GM23338 (cell line): Measurements from ENCODE around the gene ALDH8A1.

ENCODE experiments used
- CREB1 ChIP-seq: fragments of 250-450 bp; sonication (Bioruptor Pico); IDR thresholded peaks from 2 replicates; pipeline ENCODE4 v1.5.0; 2020; ENCODE audit warnings: low read depth, mild to moderate bottlenecking, moderate library complexity
- ETS1 ChIP-seq: IDR thresholded peaks from 2 replicates; pipeline ENCODE4 v1.6.1; 2016; ENCODE audit warnings: antibody characterized with exemption
- EZH2 ChIP-seq: fragments of 200-600 bp; sonication (generic); IDR thresholded peaks from one replicate; pipeline ENCODE4 v1.8.0; 2017; ENCODE audit warnings: antibody characterized with exemption, mild to moderate bottlenecking, low read depth; ENCODE audit not compliant: unreplicated experiment
- EZH2phosphoT487 ChIP-seq: fragments of 200-600 bp; sonication (generic); IDR thresholded peaks from one replicate; pipeline ENCODE4 v1.8.1; 2018; ENCODE audit warnings: antibody characterized with exemption; ENCODE audit not compliant: unreplicated experiment
- JUNB ChIP-seq: IDR thresholded peaks from one replicate; pipeline ENCODE4 v1.6.1; 2016; ENCODE audit warnings: antibody characterized with exemption; ENCODE audit not compliant: unreplicated experiment
- POLR2AphosphoS5 ChIP-seq: IDR thresholded peaks from 2 replicates; pipeline ENCODE4 v1.6.1; 2016; ENCODE audit warnings: antibody characterized with exemption, low read depth
- REST ChIP-seq: IDR thresholded peaks from one replicate; pipeline ENCODE4 v1.6.1; 2018; ENCODE audit warnings: antibody characterized with exemption; ENCODE audit not compliant: unreplicated experiment
- TF ChIP-seq, protein P1 (sequence below), 2 experiments: fragments of 200-600 bp in 1 of 2; sonication (generic) in 1 of 2; conservative IDR thresholded peaks; 2 replicates each; pipeline versions ENCODE4 v1.5.1 to v1.6.1; 2016 to 2017; ENCODE audit warnings: antibody characterized with exemption in 2 of 2, low read depth in 2 of 2, mild to moderate bottlenecking in 2 of 2, moderate library complexity in 1 of 2

DNA sequence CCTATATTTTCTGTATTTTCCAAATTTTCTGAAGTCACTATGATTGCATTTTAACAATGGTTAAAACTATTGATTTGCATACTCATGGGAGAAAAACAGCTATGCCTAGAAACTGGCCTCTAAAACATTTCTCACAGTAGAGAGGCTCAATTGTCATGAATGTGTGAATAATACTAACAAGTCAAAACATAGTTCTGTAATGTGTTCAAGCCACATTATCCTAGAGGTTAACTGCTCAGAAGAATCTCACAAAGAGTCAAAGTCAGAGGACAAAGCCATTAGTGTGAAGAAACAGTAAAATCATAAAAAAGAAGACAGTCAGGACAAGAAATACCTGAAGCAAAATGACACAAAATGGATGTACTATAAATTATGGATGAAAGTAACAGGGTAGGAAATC, 12.5 kb upstream of the ALDH8A1 start:
- TF ChIP-seq EZH2 (no peak), POLR2AphosphoS5 (no peak), JUNB (no peak), EZH2phosphoT487 (no peak), CREB1 (CRISPR knock-in tag) (no peak), ETS1 (no peak), REST (no peak)
- TF ChIP-seq, protein P1, sequence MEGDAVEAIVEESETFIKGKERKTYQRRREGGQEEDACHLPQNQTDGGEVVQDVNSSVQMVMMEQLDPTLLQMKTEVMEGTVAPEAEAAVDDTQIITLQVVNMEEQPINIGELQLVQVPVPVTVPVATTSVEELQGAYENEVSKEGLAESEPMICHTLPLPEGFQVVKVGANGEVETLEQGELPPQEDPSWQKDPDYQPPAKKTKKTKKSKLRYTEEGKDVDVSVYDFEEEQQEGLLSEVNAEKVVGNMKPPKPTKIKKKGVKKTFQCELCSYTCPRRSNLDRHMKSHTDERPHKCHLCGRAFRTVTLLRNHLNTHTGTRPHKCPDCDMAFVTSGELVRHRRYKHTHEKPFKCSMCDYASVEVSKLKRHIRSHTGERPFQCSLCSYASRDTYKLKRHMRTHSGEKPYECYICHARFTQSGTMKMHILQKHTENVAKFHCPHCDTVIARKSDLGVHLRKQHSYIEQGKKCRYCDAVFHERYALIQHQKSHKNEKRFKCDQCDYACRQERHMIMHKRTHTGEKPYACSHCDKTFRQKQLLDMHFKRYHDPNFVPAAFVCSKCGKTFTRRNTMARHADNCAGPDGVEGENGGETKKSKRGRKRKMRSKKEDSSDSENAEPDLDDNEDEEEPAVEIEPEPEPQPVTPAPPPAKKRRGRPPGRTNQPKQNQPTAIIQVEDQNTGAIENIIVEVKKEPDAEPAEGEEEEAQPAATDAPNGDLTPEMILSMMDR (conservative IDR thresholded peaks at IDR 0.05; ENCODE audit: low read depth in 2 of 2) = no peak
